Prostate gland (tissue), 2 donors: ENCODE measurements around the gene SRD5A1.

Source experiments
- POLR2A ChIP-seq: fragments of 450-650 bp; IDR thresholded peaks from one replicate; pipeline ENCODE4 v1.6.1; 2016; ENCODE audit warnings: antibody characterized with exemption, mild to moderate bottlenecking
- TF ChIP-seq, protein P1 (sequence below), 4 experiments: fragments of 200-600 bp in 2 of 4; fragments of 450-650 bp in 2 of 4; sonication (generic) in 2 of 4; IDR thresholded peaks; 1 replicate in 3 of 4; 2 replicates in 1 of 4; pipeline ENCODE4 v1.5.1; 2016 to 2019; ENCODE audit warnings: antibody characterized with exemption in 4 of 4, mild to moderate bottlenecking in 2 of 4, moderate library complexity in 2 of 4

DNA sequence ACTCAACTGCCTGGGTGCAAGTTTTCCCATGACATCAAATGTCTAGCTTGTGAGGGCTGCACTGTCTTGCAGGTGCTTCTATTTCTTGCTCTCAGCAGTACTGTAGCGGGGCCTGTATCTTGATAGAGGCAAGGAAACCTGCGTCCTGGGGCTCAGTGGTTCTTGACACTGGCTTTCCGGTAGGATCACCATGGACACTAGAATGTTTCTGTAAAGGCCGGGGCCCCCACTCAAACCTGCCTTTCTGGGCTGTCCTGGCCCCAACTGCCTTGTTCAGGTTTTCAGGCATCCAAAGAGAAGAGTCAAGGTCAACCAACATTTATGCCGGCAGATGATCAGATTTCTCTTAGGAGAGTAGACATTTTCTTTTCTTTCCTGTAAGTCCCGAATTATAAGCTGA, 53.3 kb downstream of the SRD5A1 start:
- no peak for TF ChIP-seq POLR2A
- TF ChIP-seq, protein P1, sequence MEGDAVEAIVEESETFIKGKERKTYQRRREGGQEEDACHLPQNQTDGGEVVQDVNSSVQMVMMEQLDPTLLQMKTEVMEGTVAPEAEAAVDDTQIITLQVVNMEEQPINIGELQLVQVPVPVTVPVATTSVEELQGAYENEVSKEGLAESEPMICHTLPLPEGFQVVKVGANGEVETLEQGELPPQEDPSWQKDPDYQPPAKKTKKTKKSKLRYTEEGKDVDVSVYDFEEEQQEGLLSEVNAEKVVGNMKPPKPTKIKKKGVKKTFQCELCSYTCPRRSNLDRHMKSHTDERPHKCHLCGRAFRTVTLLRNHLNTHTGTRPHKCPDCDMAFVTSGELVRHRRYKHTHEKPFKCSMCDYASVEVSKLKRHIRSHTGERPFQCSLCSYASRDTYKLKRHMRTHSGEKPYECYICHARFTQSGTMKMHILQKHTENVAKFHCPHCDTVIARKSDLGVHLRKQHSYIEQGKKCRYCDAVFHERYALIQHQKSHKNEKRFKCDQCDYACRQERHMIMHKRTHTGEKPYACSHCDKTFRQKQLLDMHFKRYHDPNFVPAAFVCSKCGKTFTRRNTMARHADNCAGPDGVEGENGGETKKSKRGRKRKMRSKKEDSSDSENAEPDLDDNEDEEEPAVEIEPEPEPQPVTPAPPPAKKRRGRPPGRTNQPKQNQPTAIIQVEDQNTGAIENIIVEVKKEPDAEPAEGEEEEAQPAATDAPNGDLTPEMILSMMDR (IDR thresholded peaks at IDR 0.05) = no peak
